DND-41 (cell line): ENCODE measurements around the gene KRT86.

Experiments
- EZH2 ChIP-seq: IDR thresholded peaks from 3 replicates; pipeline ENCODE4 v1.6.1; 2012; ENCODE audit warnings: borderline replicate concordance, low read depth, mild to moderate bottlenecking, moderate library complexity, low read length, inconsistent platforms; ENCODE audit not compliant: severe bottlenecking
- TF ChIP-seq, protein P1 (sequence below): IDR thresholded peaks from 2 replicates; pipeline ENCODE4 v1.5.1; 2012; ENCODE audit warnings: borderline replicate concordance, low read length, moderate library complexity, mild to moderate bottlenecking; ENCODE audit not compliant: poor library complexity, severe bottlenecking; ENCODE audit errors: extremely low read depth

DNA sequence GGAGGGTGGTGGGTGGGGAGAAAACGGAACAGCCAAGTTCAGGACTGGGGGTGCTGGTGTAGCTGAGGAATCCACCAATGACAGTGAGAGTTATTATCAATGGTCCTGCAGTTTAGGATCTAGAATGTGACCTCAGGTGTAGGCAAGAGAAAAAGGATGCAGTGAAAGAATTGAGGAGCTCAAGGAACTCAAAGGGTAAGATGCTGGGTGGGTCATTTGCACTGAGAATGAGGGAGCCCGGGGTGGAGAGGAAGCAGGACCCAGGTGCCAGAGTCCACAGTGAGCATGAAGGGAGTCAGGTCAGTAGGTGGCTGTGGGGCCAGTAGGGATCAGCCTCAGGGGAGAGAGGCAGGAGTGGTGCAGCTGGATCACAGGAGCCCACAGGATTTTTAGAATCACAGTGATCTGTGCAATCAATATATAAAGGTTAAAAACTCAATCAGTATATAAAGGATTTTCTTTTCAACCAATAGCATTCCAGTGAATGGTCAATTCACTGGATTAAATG, 44.6 kb upstream of the KRT86 start:
- TF ChIP-seq, protein P1, sequence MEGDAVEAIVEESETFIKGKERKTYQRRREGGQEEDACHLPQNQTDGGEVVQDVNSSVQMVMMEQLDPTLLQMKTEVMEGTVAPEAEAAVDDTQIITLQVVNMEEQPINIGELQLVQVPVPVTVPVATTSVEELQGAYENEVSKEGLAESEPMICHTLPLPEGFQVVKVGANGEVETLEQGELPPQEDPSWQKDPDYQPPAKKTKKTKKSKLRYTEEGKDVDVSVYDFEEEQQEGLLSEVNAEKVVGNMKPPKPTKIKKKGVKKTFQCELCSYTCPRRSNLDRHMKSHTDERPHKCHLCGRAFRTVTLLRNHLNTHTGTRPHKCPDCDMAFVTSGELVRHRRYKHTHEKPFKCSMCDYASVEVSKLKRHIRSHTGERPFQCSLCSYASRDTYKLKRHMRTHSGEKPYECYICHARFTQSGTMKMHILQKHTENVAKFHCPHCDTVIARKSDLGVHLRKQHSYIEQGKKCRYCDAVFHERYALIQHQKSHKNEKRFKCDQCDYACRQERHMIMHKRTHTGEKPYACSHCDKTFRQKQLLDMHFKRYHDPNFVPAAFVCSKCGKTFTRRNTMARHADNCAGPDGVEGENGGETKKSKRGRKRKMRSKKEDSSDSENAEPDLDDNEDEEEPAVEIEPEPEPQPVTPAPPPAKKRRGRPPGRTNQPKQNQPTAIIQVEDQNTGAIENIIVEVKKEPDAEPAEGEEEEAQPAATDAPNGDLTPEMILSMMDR: no peak
- no peak for TF ChIP-seq EZH2
